ENCODE data around the gene SPINT2.

DNA sequence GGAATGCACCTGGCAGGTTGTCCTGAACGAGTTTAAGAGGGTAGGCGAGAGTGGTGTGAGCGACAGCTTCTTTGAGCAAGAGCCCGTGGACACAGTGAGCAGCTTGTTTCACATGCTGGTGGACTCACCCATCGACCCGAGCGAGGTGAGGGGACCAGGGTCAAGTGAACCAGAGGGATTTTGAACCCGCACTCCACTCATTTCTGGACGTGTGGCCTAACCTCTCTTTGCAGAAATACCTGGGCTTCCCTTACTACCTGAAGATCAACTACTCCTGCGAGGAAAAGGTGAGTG, 72.9 kb downstream of the SPINT2 start:
- TF ChIP-seq, protein P1, sequence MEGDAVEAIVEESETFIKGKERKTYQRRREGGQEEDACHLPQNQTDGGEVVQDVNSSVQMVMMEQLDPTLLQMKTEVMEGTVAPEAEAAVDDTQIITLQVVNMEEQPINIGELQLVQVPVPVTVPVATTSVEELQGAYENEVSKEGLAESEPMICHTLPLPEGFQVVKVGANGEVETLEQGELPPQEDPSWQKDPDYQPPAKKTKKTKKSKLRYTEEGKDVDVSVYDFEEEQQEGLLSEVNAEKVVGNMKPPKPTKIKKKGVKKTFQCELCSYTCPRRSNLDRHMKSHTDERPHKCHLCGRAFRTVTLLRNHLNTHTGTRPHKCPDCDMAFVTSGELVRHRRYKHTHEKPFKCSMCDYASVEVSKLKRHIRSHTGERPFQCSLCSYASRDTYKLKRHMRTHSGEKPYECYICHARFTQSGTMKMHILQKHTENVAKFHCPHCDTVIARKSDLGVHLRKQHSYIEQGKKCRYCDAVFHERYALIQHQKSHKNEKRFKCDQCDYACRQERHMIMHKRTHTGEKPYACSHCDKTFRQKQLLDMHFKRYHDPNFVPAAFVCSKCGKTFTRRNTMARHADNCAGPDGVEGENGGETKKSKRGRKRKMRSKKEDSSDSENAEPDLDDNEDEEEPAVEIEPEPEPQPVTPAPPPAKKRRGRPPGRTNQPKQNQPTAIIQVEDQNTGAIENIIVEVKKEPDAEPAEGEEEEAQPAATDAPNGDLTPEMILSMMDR (IDR thresholded peaks at IDR 0.05) = no peak
- no peak for TF ChIP-seq EZH2 (IDR thresholded peaks at IDR 0.05)
- no peak for TF ChIP-seq EZH2phosphoT487 (IDR thresholded peaks at IDR 0.05)
